HCT116 (cell line): Measurements from ENCODE around the gene LIPH. TPM values are rescaled to one million over a fixed set of nuclear protein-coding genes. Genes with fewer than 3 reads are reported as not detected.

ENCODE experiments used
- ATAC-seq: fragments of 200-7000 bp; cut with Tn5 transposase; 2 replicates; pipeline ENCODE4 v1.9.1; 2020; ENCODE audit warnings: mild to moderate bottlenecking, moderate library complexity
- BruUV-seq: library from RNA; stranded (reverse); fragments of 400-500 nt; replicated peaks from 2 replicates; lab custom pipeline; 2021; lab: Mats Ljungman, UMichigan
- CTCF ChIA-PET: fragments of 300-600 bp; sonication (Branson Sonifier 250); formaldehyde crosslinking; loops from one replicate; lab custom pipeline; 2021; ENCODE audit warnings: antibody characterized with exemption; lab: Charles Lee
- POLR2A ChIA-PET: fragments of 300-600, 350-600 bp; sonication (Branson Sonifier 250); formaldehyde crosslinking; loops from one replicate; lab custom pipeline; 2021; ENCODE audit warnings: antibody characterized with exemption; lab: Charles Lee
- RAD21 ChIA-PET, 2 experiments: fragments of 300-600 bp; sonication (Branson Sonifier 250); formaldehyde crosslinking; loops; one replicate each; lab custom pipeline; 2023; ENCODE audit warnings: low total read pairs in 2 of 2; ENCODE audit not compliant: uncharacterized antibody in 2 of 2, unreplicated experiment in 2 of 2, low non-redundant PET in 1 of 2; lab: Charles Lee
- DNase-seq: peaks from one replicate; pipeline ENCODE4 v3.0.0-alpha.2; 2010; ENCODE audit warnings: low read depth, low spot score
- H2AFZ ChIP-seq: fragments of 200-600 bp; shearing (Covaris generic), sonication (generic); 2 replicates; pipeline ENCODE4 v1.6.1; 2017; ENCODE audit warnings: low read depth, mixed run types, mixed read lengths, antibody characterized with exemption, low read length; ENCODE audit not compliant: poor library complexity, severe bottlenecking
- H3K27ac ChIP-seq: 2 replicates; pipeline ENCODE4 v1.5.1; 2012; ENCODE audit warnings: low read depth, low read length
- H3K27me3 ChIP-seq: fragments of 200-600 bp; sonication (generic); 2 replicates; pipeline ENCODE4 v1.6.1; 2016; ENCODE audit warnings: mixed run types, low read length, mixed read lengths; ENCODE audit not compliant: insufficient read depth
- H3K36me3 ChIP-seq, 2 experiments: fragments of 200-500 bp in 1 of 2; fragments of 200-600 bp in 1 of 2; sonication (Bioruptor generic) in 1 of 2; sonication (generic) in 1 of 2; 2 replicates each; pipeline versions ENCODE4 v1.5.1 to v1.6.1; 2014 to 2016; ENCODE audit warnings: low read length in 2 of 2, inconsistent platforms in 1 of 2, mixed read lengths in 1 of 2, mixed run types in 1 of 2; ENCODE audit not compliant: insufficient read depth in 2 of 2, control insufficient read depth in 1 of 2
- H3K4me1 ChIP-seq, 2 experiments: fragments of 200-600 bp in 1 of 2; sonication (generic) in 1 of 2; 2 replicates each; pipeline versions ENCODE4 v1.5.1 to v1.6.1; 2012 to 2017; ENCODE audit warnings: low read length in 2 of 2, inconsistent platforms in 1 of 2, mild to moderate bottlenecking in 1 of 2, mixed read lengths in 1 of 2, mixed run types in 1 of 2, moderate library complexity in 1 of 2; ENCODE audit not compliant: insufficient read depth in 2 of 2, control insufficient read depth in 1 of 2
- H3K4me2 ChIP-seq: fragments of 200-600 bp; sonication (generic); 2 replicates; pipeline ENCODE4 v1.6.1; 2017; ENCODE audit warnings: mixed run types, low read length, mixed read lengths
- H3K4me3 ChIP-seq, 2 experiments: fragments of 200-600 bp in 1 of 2; sonication (generic) in 1 of 2; replicated peaks in 1 of 2; 2 replicates each; pipeline ENCODE4 v1.5.1; 2011 to 2016; ENCODE audit warnings: low read length in 2 of 2, control low read depth in 1 of 2, low read depth in 1 of 2, mild to moderate bottlenecking in 1 of 2, mixed read lengths in 1 of 2, mixed run types in 1 of 2
- H3K79me2 ChIP-seq: fragments of 200-600 bp; sonication (generic); 2 replicates; pipeline ENCODE4 v1.6.1; 2017; ENCODE audit warnings: mild to moderate bottlenecking, mixed run types, low read length, moderate library complexity, mixed read lengths; ENCODE audit not compliant: insufficient read depth
- H3K9ac ChIP-seq: fragments of 200-600 bp; sonication (generic); 2 replicates; pipeline ENCODE4 v1.6.1; 2016; ENCODE audit warnings: low read length, mixed read lengths
- H3K9me2 ChIP-seq: fragments of 200-600 bp; sonication (generic), shearing (Covaris generic); 2 replicates; pipeline ENCODE4 v1.6.1; 2017; ENCODE audit warnings: mixed run types, mild to moderate bottlenecking, moderate library complexity; ENCODE audit not compliant: insufficient read depth
- H3K9me3 ChIP-seq, 2 experiments: fragments of 200-500 bp in 1 of 2; fragments of 200-600 bp in 1 of 2; sonication (Bioruptor generic) in 1 of 2; sonication (generic) in 1 of 2; 2 replicates each; pipeline ENCODE4 v1.6.1; 2014 to 2017; ENCODE audit warnings: low read length in 2 of 2, mixed read lengths in 2 of 2, inconsistent platforms in 1 of 2, low read depth in 1 of 2, mild to moderate bottlenecking in 1 of 2, mixed run types in 1 of 2, moderate library complexity in 1 of 2; ENCODE audit not compliant: control insufficient read depth in 1 of 2, insufficient read depth in 1 of 2
- H4K20me1 ChIP-seq: fragments of 200-600 bp; sonication (generic), shearing (Covaris generic); 2 replicates; pipeline ENCODE4 v1.6.1; 2017; ENCODE audit warnings: mixed run types, mild to moderate bottlenecking, moderate library complexity; ENCODE audit not compliant: insufficient read depth
- CBX3 ChIP-seq: IDR thresholded peaks from 2 replicates; pipeline ENCODE4 v1.6.1; 2012; ENCODE audit warnings: low read depth
- CEBPB ChIP-seq: IDR thresholded peaks from 2 replicates; pipeline ENCODE4 v1.6.1; 2012; ENCODE audit warnings: low read depth
- EGR1 ChIP-seq: IDR thresholded peaks from 2 replicates; pipeline ENCODE4 v1.6.1; 2012; ENCODE audit warnings: low read depth
- ELF1 ChIP-seq: IDR thresholded peaks from 2 replicates; pipeline ENCODE4 v1.6.1; 2012; ENCODE audit warnings: low read depth, borderline replicate concordance
- POLR2A ChIP-seq: IDR thresholded peaks from 2 replicates; pipeline ENCODE4 v1.7.0; 2011; ENCODE audit warnings: borderline replicate concordance; ENCODE audit not compliant: insufficient read depth, insufficient read length; ENCODE audit errors: extremely low read depth
- POLR2AphosphoS5 ChIP-seq: IDR thresholded peaks from 2 replicates; pipeline ENCODE4 v1.6.1; 2011; ENCODE audit warnings: mild to moderate bottlenecking, low read depth, low read length, moderate library complexity
- SIN3A ChIP-seq: IDR thresholded peaks from 2 replicates; pipeline ENCODE4 v1.6.1; 2012; ENCODE audit warnings: low read depth
- SP1 ChIP-seq: IDR thresholded peaks from 2 replicates; pipeline ENCODE4 v1.6.1; 2012; ENCODE audit warnings: low read depth
- SRF ChIP-seq: IDR thresholded peaks from 2 replicates; pipeline ENCODE4 v1.6.1; 2012; ENCODE audit warnings: low read depth
- TCF7L2 ChIP-seq: IDR thresholded peaks from 2 replicates; pipeline ENCODE4 v1.7.0; 2011; ENCODE audit warnings: borderline replicate concordance, inconsistent platforms; ENCODE audit not compliant: insufficient read depth, insufficient read length; ENCODE audit errors: extremely low read depth
- YY1 ChIP-seq: IDR thresholded peaks from 2 replicates; pipeline ENCODE4 v1.6.1; 2011; ENCODE audit warnings: low read length, low read depth, moderate library complexity, mild to moderate bottlenecking; ENCODE audit not compliant: insufficient replicate concordance; ENCODE audit errors: extremely low read depth
- intact Hi-C: fragments of 100-400 bp; cut with micrococcal nuclease; formaldehyde crosslinking; loops from 2 replicates; pipeline ENCODE4 v1.10.0; 2022
- total RNA-seq: library from RNA; stranded (reverse); gene quantifications from one replicate; pipeline ENCODE4 v1.2.1, GENCODE V29; 2021; ENCODE audit not compliant: unreplicated experiment
- TF ChIP-seq, protein P1 (sequence below), 3 experiments: fragments of 200-600 bp in 1 of 3; sonication (generic) in 1 of 3; IDR thresholded peaks in 2 of 3; conservative IDR thresholded peaks in 1 of 3; 2 replicates each; pipeline ENCODE4 v1.5.1; 2012 to 2017; ENCODE audit warnings: low read depth in 2 of 3, low read length in 2 of 3, antibody characterized with exemption in 1 of 3, borderline replicate concordance in 1 of 3, control low read depth in 1 of 3, mild to moderate bottlenecking in 1 of 3, mixed read lengths in 1 of 3, mixed run types in 1 of 3, moderate library complexity in 1 of 3; ENCODE audit not compliant: insufficient read depth in 1 of 3
- TF ChIP-seq, protein P2 (sequence below): IDR thresholded peaks from 2 replicates; pipeline ENCODE4 v1.6.1; 2011; ENCODE audit warnings: mild to moderate bottlenecking, low read length, moderate library complexity; ENCODE audit not compliant: insufficient replicate concordance; ENCODE audit errors: extremely low read depth

Gene LIPH
- total RNA-seq, 1 experiment from 2014 or later: 13.7 TPM

GRCh38 chr3:185490241-185490640 lies 62.1 kb downstream of the LIPH start:
- no peak overlapping the region for H2AFZ ChIP-seq
- no peaks in the 10 kb centered on the region for H3K4me1 ChIP-seq
- ATAC-seq: no peak
- no peak overlapping the region for H3K27ac ChIP-seq
- RAD21 ChIA-PET: no interaction called here
- BruUV-seq: no TSS peak
- intact Hi-C loops: no loop called here
- H3K4me2 ChIP-seq: no peak overlapping the region
- H3K27me3 ChIP-seq: no peaks in the 10 kb centered on the region
- H3K9me3 ChIP-seq: no peaks in the 10 kb centered on the region
- no peaks in the 10 kb centered on the region for H4K20me1 ChIP-seq
- POLR2A ChIA-PET: no interaction called here
- H3K9ac ChIP-seq: no peak overlapping the region
- DNase-seq: no peak
- H3K4me3 ChIP-seq: no peak overlapping the region
- H3K36me3 ChIP-seq: peaks cover 30 to 32% of the 10 kb centered on the region in 2 experiments; a peak in 3 of 4 replicates
- peaks cover 3% of the 10 kb centered on the region; the same call in 1 of the 2 replicates for H3K79me2 ChIP-seq
- no peaks in the 10 kb centered on the region for H3K9me2 ChIP-seq
- CTCF ChIA-PET: no interaction called here
- TF ChIP-seq CEBPB: no peak

DNA sequence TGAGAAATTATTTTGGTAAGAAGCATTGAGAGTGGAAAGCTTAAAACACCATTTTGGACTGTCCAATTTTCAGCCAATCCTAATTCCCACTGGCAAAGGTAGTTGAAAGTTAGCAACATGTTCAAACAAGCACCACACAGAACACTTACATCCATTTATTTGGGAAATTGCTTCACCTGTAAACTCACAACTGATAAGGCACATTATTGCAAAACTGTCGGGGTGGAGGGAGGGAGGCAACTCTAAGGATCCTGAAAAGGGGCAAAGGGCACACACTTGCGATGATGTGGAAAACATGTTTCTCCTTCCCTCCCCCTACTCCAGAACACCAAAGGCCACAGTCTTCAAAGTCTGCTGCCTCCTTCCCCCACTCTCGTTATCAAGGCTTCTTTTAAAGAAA lies 62.9 kb downstream of the LIPH start:
- no peak overlapping the region for H3K27ac ChIP-seq
- no peaks in the 10 kb centered on the region for H3K27me3 ChIP-seq
- H3K9me3 ChIP-seq: no peaks in the 10 kb centered on the region
- H3K4me1 ChIP-seq: no peaks in the 10 kb centered on the region
- no peak for ATAC-seq
- POLR2A ChIA-PET: no interaction called here
- peaks cover 22 to 26% of the 10 kb centered on the region in 2 experiments; a peak in 3 of 4 replicates for H3K36me3 ChIP-seq
- H4K20me1 ChIP-seq: no peaks in the 10 kb centered on the region
- intact Hi-C loops: no loop called here
- no peak overlapping the region for H3K9ac ChIP-seq
- no peak overlapping the region for H2AFZ ChIP-seq
- CTCF ChIA-PET: no interaction called here
- H3K4me3 ChIP-seq: no peak overlapping the region
- RAD21 ChIA-PET: no interaction called here
- BruUV-seq: no TSS peak
- peaks cover 3% of the 10 kb centered on the region; the same call in 1 of the 2 replicates for H3K79me2 ChIP-seq
- no peak for DNase-seq
- H3K9me2 ChIP-seq: no peaks in the 10 kb centered on the region
- no peak for TF ChIP-seq EGR1
- no peak for TF ChIP-seq SP1
- no peak for TF ChIP-seq TCF7L2
- TF ChIP-seq POLR2A: no peak
- TF ChIP-seq SRF: no peak
- TF ChIP-seq SIN3A: no peak
- TF ChIP-seq CEBPB: no peak
- TF ChIP-seq ELF1: no peak
- TF ChIP-seq, protein P1, sequence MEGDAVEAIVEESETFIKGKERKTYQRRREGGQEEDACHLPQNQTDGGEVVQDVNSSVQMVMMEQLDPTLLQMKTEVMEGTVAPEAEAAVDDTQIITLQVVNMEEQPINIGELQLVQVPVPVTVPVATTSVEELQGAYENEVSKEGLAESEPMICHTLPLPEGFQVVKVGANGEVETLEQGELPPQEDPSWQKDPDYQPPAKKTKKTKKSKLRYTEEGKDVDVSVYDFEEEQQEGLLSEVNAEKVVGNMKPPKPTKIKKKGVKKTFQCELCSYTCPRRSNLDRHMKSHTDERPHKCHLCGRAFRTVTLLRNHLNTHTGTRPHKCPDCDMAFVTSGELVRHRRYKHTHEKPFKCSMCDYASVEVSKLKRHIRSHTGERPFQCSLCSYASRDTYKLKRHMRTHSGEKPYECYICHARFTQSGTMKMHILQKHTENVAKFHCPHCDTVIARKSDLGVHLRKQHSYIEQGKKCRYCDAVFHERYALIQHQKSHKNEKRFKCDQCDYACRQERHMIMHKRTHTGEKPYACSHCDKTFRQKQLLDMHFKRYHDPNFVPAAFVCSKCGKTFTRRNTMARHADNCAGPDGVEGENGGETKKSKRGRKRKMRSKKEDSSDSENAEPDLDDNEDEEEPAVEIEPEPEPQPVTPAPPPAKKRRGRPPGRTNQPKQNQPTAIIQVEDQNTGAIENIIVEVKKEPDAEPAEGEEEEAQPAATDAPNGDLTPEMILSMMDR (IDR thresholded peaks at IDR 0.05 in 2 of 3, conservative IDR thresholded peaks at IDR 0.05 in 1 of 3; ENCODE audit: borderline replicate concordance in 1 of 3, insufficient read depth in 1 of 3, low read depth in 2 of 3, low read length in 2 of 3): no peak
- TF ChIP-seq, protein P2, sequence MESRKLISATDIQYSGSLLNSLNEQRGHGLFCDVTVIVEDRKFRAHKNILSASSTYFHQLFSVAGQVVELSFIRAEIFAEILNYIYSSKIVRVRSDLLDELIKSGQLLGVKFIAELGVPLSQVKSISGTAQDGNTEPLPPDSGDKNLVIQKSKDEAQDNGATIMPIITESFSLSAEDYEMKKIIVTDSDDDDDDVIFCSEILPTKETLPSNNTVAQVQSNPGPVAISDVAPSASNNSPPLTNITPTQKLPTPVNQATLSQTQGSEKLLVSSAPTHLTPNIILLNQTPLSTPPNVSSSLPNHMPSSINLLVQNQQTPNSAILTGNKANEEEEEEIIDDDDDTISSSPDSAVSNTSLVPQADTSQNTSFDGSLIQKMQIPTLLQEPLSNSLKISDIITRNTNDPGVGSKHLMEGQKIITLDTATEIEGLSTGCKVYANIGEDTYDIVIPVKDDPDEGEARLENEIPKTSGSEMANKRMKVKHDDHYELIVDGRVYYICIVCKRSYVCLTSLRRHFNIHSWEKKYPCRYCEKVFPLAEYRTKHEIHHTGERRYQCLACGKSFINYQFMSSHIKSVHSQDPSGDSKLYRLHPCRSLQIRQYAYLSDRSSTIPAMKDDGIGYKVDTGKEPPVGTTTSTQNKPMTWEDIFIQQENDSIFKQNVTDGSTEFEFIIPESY: no peak
- TF ChIP-seq POLR2AphosphoS5: no peak
- TF ChIP-seq CBX3: no peak
- no peak for TF ChIP-seq YY1
- no peak overlapping the region for H3K4me2 ChIP-seq
